Stimulated activated CD8-positive, alpha-beta memory T cell treated with anti-CD3 and anti-CD28 coated beads, Interleukin-4, amount 100 ng/mL, for 1 hour (primary cell): Measurements from ENCODE around the gene RIPOR3.
"Not testable (repeated sequence)": the region's sequence is repeated elsewhere in the genome, so short reads cannot be mapped to it uniquely, and the experiment has no call there.

Experiments
- DNase-seq, 2 donors: peaks; one replicate each; pipeline ENCODE4 v3.0.0-alpha.2; 2020; ENCODE audit warnings: low read depth in 2 of 2, low spot score in 1 of 2

RIPOR3 gene

DNA sequence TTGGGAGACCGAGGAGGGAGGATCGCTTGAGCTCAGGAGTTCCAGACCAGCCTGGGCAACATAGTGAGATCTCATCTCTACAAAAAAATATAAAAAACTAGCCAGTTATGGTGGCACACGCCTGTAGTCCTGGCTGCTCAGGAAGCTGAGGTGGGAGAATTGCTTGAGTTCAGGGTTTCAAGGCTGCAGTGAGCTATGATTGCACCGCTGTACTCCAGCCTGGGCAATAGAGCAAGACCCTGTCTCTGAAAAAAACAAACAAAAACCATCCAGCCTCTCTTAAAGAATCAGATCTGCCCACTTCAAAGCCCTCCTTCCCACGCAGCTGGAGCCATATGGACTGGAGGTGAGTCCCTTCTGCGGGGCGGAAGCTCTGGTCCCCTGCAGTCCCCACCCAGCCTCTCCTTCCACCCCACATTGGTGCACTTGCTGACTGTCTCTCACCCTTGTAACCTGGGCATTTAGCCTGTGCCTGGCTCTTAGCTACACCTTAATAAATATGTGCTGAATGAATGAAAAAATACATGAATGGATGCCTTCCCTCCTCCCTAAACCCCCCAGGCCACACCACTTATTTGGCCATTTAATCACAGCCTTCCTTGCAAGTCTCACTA lies 32.9 kb upstream of the RIPOR3 start:
- DNase-seq, result no peak

GRCh38 chr20:50723672-50724071 lies 32.3 kb upstream of the RIPOR3 start:
- DNase-seq, result no peak

- DNase-seq, result no peak
Measured at GRCh38 chr20:50722424-50723155, 31.2 kb upstream of the RIPOR3 start.

DNA sequence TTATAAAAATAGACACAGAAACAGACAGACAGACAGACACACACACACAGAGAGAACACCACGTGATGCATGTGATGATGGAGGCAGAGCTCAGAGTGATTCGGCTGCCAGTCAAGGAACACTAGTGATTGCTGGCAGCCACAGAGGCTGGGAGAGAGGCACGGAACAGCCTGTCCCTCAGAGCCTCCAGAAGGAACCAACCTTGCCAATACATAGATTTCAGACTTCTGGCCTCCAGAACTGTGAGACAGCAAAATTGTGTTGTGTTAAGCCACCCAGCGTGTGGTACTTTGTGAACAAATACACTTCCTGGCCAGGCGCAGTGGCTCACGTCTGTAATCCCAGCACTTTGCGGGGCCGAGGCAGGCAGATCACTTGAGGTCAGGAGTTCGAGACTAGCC lies 30.5 kb upstream of the RIPOR3 start:
- no peak for DNase-seq

GRCh38 chr20:50720582-50720981 lies 29.2 kb upstream of the RIPOR3 start:
- no peak for DNase-seq

- DNase-seq, result no peak
Measured at GRCh38 chr20:50720026-50720425, 28.7 kb upstream of the RIPOR3 start.

GRCh38 chr20:50719328-50719727 lies 28.0 kb upstream of the RIPOR3 start:
- no peak for DNase-seq

GRCh38 chr20:50717974-50718761 lies 26.8 kb upstream of the RIPOR3 start:
- DNase-seq, result no peak

- no peak for DNase-seq
Measured at GRCh38 chr20:50717312-50717711, 26.0 kb upstream of the RIPOR3 start.

- DNase-seq, result no peak
Measured at GRCh38 chr20:50716518-50716917, 25.2 kb upstream of the RIPOR3 start.

- no peak for DNase-seq
Measured at GRCh38 chr20:50715694-50716093, 24.4 kb upstream of the RIPOR3 start.

DNA sequence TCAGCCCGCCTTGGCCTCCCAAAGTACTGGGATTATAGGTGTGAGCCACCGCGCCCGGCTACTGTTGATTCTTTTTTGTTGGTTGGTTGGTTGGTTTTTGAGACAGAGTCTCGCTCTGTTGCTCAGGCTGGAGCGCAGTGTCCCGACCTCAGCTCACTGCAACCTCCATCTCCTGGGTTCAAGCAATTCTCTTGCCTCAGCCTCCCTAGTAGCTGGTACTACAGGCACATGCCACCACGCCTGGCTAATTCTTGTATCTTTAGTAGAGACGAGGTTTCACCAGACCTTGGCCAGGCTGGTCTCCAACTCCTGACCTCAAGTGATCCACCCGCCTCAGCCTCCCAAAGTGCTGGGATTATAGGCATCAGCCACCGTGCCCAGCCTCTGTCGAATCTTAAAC lies 23.1 kb upstream of the RIPOR3 start:
- not testable (repeated sequence) for DNase-seq

DNA sequence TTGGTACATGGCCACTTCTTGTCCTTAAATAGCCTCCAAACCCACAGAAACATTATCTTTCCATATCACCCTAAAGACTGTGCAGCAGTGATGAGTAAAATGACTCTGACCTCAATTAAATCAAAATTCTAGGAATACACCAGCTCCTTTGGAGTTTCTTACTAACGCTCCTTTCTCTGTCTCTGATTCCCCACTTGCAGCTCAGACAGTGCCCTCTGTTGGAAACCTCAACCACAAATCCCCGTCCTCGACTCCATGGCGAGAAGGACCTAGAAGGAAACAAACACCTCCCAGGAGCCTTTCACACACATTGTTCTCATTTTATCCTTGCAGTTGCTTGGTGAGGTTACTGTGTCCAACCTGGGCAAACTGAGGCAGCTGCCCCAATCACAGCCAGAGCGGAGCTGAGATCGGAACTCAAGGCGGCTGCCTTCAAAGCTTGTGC lies 22.3 kb upstream of the RIPOR3 start:
- DNase-seq, result no peak

DNA sequence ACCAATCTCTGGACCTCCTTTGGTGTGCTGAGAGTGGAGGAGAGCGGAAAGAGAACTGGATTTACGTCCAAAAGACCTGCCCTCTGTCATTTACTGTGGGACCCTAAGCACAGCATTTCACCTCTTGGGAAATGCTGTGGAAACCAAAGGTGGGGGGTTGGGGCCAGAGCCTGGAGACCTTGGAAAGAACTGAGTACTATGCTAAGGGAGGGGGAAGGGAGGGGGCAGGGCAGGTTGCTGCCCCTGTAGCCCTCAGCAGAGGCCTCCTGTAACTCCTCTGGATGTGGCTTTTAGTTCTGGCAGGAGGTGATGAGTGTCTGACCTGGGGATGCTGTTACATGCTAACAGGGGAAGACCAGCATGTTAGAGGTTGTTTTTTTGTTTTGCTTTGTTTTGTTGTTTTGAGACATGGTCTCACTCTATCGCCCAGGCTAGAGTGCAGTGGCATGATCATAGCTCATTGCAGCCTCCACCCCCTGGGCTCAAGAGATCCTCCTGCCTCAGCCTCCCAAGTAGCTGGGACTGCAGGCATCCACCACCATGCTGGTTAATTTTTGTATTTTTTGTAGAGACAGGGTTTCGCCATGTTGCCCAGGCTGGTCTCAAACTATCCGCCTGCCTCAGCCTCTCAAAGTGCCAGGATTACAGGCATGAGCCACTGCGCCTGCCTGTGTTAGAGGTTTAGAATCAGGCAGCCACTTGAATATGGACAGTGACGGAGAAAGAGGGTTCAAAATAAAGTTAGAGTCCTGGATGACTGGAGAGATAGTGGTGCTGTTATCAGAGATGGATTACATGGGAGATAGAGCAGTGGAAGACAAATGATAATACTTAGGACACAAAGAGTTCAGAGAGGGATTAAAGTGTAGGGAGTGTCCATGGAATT lies 21.7 kb upstream of the RIPOR3 start:
- DNase-seq, result no peak

GRCh38 chr20:50711113-50711825 lies 19.9 kb upstream of the RIPOR3 start:
- no peak for DNase-seq

DNA sequence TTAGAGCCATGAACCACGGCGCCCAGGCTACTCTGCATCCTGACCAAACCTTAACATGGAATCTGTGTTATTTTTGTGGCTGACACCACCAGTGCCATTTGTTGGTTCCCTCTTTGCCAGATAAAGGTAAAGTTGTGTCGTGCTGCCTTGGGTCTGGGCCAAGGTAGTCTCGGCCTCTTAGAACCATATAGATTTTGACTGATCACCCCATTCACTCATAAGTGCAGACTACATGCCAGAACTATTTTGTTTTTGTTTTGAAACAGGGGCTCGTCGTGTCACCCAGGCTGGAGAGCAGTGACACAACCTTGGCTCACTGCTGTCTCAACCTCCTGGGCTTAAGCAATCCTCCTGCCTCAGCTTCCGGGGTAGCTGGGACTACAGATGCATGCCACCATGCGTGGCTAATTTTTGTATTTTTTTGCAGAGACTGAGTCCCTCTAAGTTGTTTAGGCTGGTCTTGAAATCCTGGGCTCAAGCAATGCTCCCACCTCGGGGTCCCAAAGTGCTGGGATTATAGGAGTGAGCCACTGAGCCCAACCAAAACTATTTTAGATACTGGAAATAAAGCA lies 19.2 kb upstream of the RIPOR3 start:
- DNase-seq, result no peak

- no peak for DNase-seq
Measured at GRCh38 chr20:50709636-50709973, 18.3 kb upstream of the RIPOR3 start.

GRCh38 chr20:50708845-50709635 lies 17.7 kb upstream of the RIPOR3 start:
- DNase-seq, result no peak

DNA sequence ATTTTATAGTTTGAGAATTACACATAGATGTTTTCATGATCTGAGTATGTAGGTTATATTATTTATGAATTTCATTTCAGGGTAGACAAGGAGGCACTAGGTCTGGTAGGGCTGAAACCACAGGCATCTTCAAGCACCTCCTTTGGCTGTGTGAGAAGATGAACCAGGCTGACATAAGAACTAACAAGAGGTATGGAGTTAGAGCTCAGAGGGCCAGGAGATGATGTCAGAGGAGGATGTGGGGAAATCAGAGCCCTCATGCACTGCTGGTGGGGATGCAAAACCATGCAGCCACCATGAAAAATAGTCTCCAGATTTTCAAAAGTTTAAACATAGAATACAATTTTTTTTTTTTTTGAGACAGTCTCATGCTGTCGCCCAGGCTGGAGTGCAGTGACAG lies 13.6 kb upstream of the RIPOR3 start:
- DNase-seq, result no peak
